HG03378 (cell line): ENCODE measurements around the gene OLFML3.

Experiments
- ATAC-seq: cut with Tn5 transposase; IDR thresholded peaks from one replicate; pipeline ENCODE4 v1.9.1; 2021; ENCODE audit warnings: mild to moderate bottlenecking, moderate library complexity; ENCODE audit not compliant: unreplicated experiment

Gene OLFML3, protein sequence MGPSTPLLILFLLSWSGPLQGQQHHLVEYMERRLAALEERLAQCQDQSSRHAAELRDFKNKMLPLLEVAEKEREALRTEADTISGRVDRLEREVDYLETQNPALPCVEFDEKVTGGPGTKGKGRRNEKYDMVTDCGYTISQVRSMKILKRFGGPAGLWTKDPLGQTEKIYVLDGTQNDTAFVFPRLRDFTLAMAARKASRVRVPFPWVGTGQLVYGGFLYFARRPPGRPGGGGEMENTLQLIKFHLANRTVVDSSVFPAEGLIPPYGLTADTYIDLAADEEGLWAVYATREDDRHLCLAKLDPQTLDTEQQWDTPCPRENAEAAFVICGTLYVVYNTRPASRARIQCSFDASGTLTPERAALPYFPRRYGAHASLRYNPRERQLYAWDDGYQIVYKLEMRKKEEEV

DNA sequence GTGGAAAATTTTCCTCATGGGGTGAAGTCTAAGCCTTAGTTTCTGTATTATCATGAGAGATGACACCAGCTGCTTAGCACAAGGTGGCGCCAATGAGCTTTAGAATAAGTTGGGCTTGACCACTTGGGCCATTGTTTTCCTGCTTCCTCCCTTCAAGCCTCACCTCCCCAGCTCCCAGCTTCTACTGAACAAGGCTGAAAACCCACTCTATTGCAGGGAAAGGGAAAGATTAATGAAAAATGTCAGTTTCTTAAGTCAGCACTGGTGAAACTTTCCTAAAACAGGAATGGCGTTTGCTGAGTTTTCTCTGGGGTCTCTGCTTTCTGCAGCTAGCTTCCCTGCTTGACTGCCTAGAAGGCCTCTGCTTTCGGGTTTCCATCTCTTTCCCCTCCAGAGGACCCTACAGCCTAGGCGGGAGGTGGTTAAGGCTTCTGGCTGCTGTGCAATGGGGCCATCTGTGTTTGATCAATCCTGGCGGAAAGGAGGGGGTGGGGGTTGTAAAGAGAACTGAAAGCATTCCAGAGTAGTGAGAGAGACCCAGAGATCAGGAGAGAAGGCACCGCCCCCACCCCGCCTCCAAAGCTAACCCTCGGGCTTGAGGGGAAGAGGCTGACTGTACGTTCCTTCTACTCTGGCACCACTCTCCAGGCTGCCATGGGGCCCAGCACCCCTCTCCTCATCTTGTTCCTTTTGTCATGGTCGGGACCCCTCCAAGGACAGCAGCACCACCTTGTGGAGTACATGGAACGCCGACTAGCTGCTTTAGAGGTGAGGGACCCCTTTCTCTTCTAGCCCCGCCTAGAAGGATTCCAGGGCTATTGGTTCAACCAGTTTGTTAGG is at the start of gene OLFML3:
Gene OLFML3, plus strand, starts transcription at position 612 of the 840 bp plus-strand sequence. Its CDS starts 43 bp downstream, at position 655.
- ATAC-seq = no peak

GRCh38 chr1:113929750-113930498 is 49.4 kb upstream of the OLFML3 start:
- ATAC-seq = peak; percentile 27

DNA sequence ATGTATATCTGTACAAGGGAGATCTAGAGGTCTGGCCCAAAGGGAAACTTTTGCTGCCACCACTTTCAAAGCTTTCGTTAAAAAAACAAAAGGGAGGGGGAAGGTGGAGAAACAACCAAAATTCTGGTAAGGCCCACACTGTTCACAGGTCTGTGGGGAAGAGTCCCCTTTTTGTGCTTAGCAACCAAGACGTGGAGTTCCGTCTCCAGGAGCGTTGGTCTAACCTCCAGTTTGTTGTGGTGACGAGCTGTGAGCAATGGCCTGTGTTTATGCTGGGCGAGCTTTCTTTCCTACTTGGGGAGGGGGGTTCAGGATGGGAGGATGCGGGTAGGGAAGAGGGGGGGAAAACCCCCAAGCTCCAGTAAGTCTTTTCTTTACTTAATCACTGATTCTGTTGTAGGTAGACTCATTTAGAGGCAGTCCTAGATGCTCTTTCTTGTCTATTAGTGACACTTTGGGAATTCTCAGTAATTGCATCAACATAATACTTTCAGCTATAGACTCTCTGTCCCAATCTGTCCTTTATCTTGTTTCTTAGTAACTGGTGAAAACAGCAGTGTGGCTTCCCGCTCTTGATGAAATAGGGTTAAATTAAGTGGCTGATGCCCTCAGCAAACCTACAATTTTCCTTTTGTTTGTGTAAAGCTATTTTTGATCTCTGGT is 48.6 kb upstream of the OLFML3 start:
- ATAC-seq = peak; percentile 26

- no peak for ATAC-seq
These were observed 47.8 kb upstream of the OLFML3 start for GRCh38 chr1:113931451-113931851.

DNA sequence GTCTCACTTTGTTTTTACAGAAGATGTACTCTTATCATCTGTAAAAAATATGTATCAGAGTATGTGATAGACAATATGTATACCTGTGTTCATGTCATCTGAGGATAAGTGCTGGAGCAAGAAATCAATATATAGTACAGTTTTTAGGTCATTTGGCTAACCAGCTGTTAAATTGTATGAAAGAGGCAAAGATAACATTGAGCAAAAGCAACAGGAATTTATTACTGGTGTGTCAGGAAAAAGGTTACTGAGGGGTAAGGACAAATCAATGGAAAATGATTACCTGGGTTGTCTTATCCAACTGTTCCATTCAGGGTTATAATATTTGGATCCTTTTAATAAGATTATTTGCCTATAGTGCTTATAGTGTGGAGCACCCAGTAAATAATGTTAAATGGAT is 45.3 kb upstream of the OLFML3 start:
- no peak for ATAC-seq

- ATAC-seq = no peak
These were observed 44.7 kb upstream of the OLFML3 start for GRCh38 chr1:113934511-113935055.

GRCh38 chr1:113935176-113935575 is 44.1 kb upstream of the OLFML3 start:
- no peak for ATAC-seq

DNA sequence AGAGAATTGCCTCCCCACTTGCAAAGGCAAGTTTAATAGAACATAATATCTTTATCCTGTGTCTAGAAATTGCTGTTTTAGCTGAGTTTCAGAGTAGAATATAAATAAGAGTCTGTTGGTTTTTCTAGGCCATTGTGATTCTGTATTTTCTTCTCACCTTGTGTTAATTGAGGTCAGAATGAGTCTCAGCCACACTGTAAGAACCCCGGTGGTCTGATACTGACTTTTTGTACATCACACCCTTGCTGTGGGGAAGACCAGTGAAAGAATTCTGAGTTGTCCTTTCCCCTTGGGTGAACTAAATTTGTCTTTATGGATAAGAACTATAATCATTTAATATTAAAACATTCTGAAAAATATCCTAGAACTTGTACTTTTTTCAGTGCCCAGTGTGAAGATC is 43.3 kb upstream of the OLFML3 start:
- no peak for ATAC-seq

DNA sequence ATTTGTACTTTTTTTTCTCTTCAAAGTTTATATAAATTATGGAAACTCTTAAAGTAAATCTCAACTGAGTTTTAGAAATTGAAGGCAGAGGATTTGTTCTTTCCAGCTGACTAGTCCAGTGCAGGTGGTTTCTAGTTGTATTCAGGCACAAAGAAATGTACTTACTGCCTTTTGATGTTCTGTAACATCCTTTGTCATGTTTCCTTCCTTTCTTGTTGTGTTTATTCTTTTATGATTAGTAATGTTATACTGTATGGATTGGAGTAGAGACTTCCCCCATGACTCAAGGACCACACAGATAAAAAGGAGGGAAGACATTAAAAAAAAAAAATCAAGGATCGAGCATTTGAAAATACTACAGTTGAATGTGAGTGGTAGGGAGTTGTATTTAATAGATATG is 42.1 kb upstream of the OLFML3 start:
- no peak for ATAC-seq

DNA sequence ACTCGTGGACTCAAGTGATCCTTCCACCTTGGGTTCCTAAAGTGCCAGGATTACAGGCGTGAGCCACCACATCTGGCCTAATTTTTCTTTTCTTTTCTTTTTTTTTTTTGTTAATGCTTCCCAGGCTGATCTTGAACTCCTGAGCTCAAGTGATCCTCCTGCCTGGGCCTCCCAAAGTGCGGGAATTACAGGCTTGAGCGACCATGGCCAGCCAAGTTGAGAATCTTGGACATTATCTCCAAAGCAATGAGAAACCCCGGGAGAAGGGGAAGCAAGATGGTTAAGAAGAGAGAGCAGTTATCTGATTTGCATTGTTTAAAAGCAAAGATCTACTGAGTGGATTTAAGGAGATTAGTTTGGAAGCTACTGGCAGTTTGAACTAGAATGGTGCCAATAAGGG is 41.1 kb upstream of the OLFML3 start:
- no peak for ATAC-seq

- peak; percentile 55 for ATAC-seq
These were observed 38.7 kb upstream of the OLFML3 start for GRCh38 chr1:113940365-113941244.

DNA sequence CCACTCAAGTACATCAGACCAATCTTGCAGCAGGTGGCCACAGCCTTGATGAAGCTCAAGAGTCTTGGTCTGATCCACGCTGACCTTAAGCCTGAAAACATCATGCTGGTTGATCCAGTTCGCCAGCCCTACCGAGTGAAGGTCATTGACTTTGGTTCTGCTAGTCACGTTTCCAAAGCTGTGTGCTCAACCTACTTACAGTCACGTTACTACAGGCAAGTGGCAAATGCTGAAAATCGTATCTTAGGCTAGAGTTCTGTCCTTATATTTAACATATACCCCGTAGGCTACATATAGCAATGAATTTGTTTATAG is 38.1 kb upstream of the OLFML3 start:
- no peak for ATAC-seq

DNA sequence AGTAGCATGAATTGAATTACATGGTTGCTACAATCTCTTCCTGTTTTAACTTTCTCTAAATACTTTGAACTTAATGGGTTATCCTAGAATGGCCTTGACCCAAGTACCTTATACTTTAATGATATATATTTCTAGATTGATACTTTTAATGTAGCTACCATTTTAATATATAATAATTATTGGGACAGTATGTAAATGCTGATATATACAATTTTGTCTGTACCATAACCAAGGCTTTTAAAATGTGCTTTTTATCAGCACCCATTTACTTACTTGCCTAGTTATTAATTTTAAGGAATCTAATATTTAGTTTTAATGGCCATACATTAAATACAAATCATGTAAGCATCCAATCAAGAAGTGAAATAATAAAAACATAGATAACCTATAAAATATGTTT is 36.7 kb upstream of the OLFML3 start:
- no peak for ATAC-seq

DNA sequence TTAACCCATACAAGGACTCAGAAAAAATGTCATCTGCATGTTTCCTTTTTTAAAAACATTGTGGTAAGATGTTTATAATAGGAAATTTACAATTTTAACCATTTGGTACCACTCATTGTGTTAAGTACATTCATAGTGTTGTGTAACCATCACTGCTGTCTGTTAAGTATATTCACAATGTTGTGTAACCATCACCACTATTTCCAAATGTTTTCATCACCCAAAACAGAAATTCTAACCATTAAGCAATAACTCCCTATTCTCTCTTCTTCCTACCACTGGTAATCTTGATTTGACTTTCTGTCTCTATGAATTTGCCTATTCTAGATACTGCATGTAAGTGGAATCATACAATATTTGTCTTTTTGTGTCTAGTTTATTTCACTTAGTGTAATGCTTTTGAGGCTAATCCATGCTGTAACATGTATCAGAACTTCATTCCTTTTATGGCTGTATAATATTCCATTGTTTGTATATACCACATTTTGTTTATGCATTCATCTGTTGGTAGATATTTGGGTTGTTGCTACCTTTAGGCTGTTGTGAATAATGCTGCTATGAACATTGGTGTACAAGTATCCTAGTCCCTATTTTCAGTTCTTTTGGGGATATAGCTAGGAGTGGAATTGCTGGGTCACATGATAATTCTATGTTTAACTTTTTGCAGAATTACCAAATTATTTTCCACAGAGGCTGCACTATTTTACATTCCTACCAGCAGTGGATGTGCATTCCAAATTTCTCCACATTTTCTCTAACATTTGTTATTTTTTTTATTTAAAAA is 36.1 kb upstream of the OLFML3 start:
- no peak for ATAC-seq

DNA sequence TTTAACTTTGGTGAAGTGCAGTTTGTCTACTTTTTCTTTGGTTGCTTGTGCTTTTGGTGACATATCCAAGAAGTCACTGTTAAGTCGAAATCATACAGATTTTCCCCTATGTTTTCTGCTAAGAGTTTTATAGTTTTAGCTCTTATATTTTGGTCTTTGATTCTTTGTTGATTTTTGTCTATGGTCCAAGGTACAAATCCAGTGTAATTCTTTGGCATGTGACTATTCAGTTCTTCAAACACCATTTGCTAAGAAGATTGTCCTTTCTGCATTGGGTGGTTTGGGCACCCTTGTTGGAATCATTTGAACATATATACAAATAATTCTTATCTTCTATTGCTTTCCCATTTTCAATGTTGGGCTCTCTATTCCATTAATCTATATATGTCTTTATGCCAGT is 33.9 kb upstream of the OLFML3 start:
- no peak for ATAC-seq

DNA sequence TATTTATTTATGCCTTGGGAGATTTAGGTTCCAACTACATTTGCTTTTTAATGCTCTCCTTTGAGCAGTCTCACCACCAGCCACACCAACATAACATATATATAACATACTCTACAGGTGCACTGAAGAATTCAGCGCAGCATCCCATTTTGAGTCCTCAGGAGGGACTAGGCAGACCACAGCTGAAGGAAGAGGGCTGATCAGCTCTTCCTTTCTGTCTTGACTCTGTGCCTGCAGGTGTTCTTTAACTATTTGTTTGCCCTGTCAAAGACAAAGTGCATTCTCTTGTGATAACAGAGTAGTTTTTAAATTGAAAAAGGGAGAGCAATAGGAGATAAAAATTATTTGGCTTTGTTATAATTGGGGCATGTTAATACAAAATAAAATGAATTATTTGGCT is 33.2 kb upstream of the OLFML3 start:
- ATAC-seq = no peak

GRCh38 chr1:113946678-113947387 is 32.4 kb upstream of the OLFML3 start:
- no peak for ATAC-seq

DNA sequence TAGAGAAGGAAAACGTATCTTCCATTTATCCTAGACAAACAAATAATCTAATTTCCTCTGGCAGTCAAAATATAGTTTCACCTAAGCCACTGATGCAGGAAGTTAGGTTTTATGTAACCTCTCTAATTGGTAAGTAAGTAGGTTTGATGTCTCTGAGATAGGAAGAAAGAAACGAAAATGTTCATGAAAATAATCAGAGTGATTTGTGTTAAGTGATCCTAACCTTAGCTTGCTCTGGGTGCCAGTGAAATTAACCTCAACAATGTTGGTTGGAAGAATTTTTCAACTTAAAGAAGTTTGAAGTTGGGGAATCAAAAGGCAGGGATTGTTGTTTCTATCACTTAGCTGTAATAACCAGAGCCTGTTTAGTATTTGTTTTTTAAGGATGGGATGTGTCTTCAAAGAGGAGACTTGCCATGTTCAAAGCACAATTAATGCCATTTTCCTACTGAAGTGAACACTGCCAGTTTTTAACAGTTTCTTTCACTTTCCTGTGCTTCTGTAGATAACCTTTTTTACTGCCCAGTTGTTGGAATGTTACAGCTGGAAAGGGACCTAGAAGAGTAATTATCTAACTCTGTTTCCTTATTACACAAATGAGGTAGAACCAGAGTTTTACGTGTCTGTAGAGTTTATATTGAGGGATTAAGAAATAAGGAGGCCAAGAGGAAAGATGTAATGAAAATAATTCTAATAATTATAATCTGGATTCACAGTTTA is 31.7 kb upstream of the OLFML3 start:
- no peak for ATAC-seq
